Mesothelial cell of epicardium (in vitro differentiated cells): ENCODE results near the gene GHR. TPM values are rescaled to one million over a fixed set of nuclear protein-coding genes. Genes with fewer than 3 reads are reported as not detected.

Source experiments
- DNase-seq, 2 experiments: peaks; one replicate each; pipeline ENCODE4 v3.0.0; 2021; ENCODE audit warnings: low spot score in 2 of 2; ENCODE audit not compliant: unreplicated experiment in 2 of 2
- H3K27ac Mint-ChIP-seq: 2 replicates; pipeline ENCODE4 v1.8.0; 2021; ENCODE audit warnings: mixed read lengths
- H3K27me3 Mint-ChIP-seq: 2 replicates; pipeline ENCODE4 v1.8.0; 2021; ENCODE audit warnings: low read depth, mixed read lengths
- H3K36me3 Mint-ChIP-seq: 2 replicates; pipeline ENCODE4 v1.8.0; 2021; ENCODE audit warnings: mixed read lengths
- H3K4me1 Mint-ChIP-seq: 2 replicates; pipeline ENCODE4 v1.8.0; 2021; ENCODE audit warnings: mixed read lengths
- H3K4me3 Mint-ChIP-seq: 2 replicates; pipeline ENCODE4 v1.8.0; 2021; ENCODE audit warnings: mild to moderate bottlenecking, moderate library complexity, mixed read lengths
- H3K9me3 Mint-ChIP-seq: 2 replicates; pipeline ENCODE4 v1.8.0; 2021; ENCODE audit warnings: mixed read lengths
- total RNA-seq: library from RNA; stranded (reverse); gene quantifications from 3 replicates; pipeline ENCODE4 v1.2.1, GENCODE V29; 2021
- TF ChIP-seq, protein P1 (sequence below): fragments of 200-600 bp; sonication (generic); IDR thresholded peaks from one replicate; pipeline ENCODE4 v1.5.0; 2021; ENCODE audit warnings: antibody characterized with exemption; ENCODE audit not compliant: unreplicated experiment

GHR gene
- total RNA-seq, 1 donor from 2014 or later: 7.9 TPM

DNA sequence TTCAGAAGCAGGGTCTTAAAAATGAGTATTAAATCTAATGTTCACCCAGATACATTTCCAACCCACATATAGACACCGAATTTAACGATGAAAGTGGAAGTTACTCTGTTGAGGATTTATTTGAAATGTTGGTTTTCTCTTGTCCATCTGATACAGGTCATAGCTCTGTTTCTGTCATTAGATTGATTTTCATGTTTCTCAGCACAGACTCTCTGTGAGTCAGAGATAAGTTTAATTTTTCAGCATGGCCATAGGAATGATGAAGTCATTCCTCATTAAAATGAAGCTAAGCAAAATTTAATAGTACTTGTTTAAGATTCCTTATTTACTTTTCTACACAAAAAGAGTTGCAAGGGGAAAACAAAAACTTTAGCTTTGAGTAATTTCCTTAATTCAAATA, 38.8 kb downstream of the GHR start:
- Mint-ChIP-seq H3K27ac (no peak overlapping the region), H3K36me3 (no peaks in the 10 kb centered on the region), H3K27me3 (no peaks in the 10 kb centered on the region), H3K9me3 (peaks cover 6% of the 10 kb centered on the region), H3K4me1 (no peaks in the 10 kb centered on the region), H3K4me3 (no peak overlapping the region)
- TF ChIP-seq, protein P1, sequence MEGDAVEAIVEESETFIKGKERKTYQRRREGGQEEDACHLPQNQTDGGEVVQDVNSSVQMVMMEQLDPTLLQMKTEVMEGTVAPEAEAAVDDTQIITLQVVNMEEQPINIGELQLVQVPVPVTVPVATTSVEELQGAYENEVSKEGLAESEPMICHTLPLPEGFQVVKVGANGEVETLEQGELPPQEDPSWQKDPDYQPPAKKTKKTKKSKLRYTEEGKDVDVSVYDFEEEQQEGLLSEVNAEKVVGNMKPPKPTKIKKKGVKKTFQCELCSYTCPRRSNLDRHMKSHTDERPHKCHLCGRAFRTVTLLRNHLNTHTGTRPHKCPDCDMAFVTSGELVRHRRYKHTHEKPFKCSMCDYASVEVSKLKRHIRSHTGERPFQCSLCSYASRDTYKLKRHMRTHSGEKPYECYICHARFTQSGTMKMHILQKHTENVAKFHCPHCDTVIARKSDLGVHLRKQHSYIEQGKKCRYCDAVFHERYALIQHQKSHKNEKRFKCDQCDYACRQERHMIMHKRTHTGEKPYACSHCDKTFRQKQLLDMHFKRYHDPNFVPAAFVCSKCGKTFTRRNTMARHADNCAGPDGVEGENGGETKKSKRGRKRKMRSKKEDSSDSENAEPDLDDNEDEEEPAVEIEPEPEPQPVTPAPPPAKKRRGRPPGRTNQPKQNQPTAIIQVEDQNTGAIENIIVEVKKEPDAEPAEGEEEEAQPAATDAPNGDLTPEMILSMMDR: no peak
- no peak for DNase-seq

GRCh38 chr5:42467572-42467971, 44.3 kb downstream of the GHR start:
- no peak for DNase-seq
- H3K9me3 Mint-ChIP-seq: peaks cover 6% of the 10 kb centered on the region
- H3K4me3 Mint-ChIP-seq: no peak overlapping the region
- no peaks in the 10 kb centered on the region for H3K36me3 Mint-ChIP-seq
- H3K4me1 Mint-ChIP-seq: peaks cover 5% of the 10 kb centered on the region
- TF ChIP-seq, protein P1: no peak
- no peaks in the 10 kb centered on the region for H3K27me3 Mint-ChIP-seq
- H3K27ac Mint-ChIP-seq: no peak overlapping the region

- Mint-ChIP-seq H3K36me3 (no peaks in the 10 kb centered on the region), H3K27me3 (no peaks in the 10 kb centered on the region)
- TF ChIP-seq, protein P1: no peak
Measured at GRCh38 chr5:42467981-42468524, 44.8 kb downstream of the GHR start.

DNA sequence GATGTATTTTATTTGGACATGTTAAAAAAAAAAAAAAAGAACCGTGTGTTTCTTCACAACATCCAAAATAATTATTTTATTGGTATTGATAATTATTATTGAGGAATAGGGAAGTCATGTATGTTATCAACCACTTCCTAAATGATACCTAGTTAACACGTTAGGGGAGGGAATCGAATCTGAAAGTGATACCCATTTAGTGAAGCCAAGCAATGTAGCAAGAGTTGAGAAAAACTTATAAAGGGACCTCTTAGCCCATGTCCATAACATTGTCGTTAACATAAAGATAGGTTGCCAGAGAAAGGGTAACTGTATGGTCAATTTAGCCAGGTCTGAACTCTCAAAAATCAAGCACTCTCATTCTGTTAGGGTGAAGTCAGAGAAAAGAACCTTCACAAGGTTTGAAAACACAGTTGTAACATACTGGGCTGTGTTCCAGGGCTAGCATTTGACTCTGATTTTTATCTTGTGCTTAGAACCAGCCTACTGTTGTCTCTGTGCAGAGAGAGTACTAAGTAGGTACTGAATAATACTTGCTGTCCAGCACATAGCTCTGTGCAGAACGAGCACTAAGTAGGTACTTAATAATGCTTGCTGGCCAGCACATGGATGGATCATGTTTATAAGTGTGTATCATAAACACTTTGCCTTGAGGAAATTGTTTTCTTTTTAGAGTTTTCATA, 60.4 kb downstream of the GHR start:
- TF ChIP-seq, protein P1: no peak
- Mint-ChIP-seq H3K4me3 (no peak overlapping the region), H3K27ac (no peak overlapping the region)

More at GRCh38 chr5:42467981-42468524, 44.8 kb downstream of the GHR start:
- DNase-seq: no peak
- Mint-ChIP-seq H3K4me1 (peaks cover 5% of the 10 kb centered on the region), H3K4me3 (no peak overlapping the region), H3K27ac (no peak overlapping the region), H3K9me3 (peaks cover 6% of the 10 kb centered on the region)

DNA sequence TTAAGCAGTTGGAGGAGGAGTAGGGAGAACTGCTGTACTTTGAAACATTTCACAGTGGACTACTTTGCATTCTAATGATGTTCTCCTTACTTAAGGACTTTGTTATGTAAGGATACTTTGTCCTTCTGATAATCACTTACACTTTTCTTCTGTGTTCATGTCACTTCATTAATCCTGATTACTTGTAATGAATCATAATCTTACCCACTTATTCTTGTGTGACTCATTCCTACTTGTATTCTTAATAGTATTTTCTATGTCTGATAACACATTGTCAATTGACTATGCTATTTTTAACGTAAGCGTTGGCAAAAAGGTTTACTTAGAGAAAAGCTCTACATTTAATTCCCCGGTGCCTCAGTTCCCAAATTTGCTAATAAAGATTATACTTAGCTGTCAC, 63.8 kb downstream of the GHR start:
- Mint-ChIP-seq H3K36me3 (no peaks in the 10 kb centered on the region), H3K9me3 (no peaks in the 10 kb centered on the region), H3K4me1 (peaks cover 32% of the 10 kb centered on the region), H3K27ac (no peak overlapping the region), H3K27me3 (no peaks in the 10 kb centered on the region), H3K4me3 (no peak overlapping the region)
- no peak for DNase-seq
- TF ChIP-seq, protein P1: no peak

More for the DNA sequence above, 60.4 kb downstream of the GHR start:
- H3K4me1 Mint-ChIP-seq: peaks cover 22% of the 10 kb centered on the region
- H3K36me3 Mint-ChIP-seq: peaks cover 5% of the 10 kb centered on the region
- peaks cover 22% of the 10 kb centered on the region for H3K9me3 Mint-ChIP-seq
- no peaks in the 10 kb centered on the region for H3K27me3 Mint-ChIP-seq
- no peak for DNase-seq
